Progenitor cell of endocrine pancreas (in vitro differentiated cells): ENCODE results near the gene KLRC3. TPM values are rescaled to one million over a fixed set of nuclear protein-coding genes. Genes with fewer than 3 reads are reported as not detected.
"Not testable (repeated sequence)": the region's sequence is repeated elsewhere in the genome, so short reads cannot be mapped to it uniquely, and the experiment has no call there.

Experiments used
- DNase-seq: peaks from one replicate; pipeline ENCODE4 v3.0.0; 2021; ENCODE audit warnings: low spot score; ENCODE audit not compliant: unreplicated experiment
- H3K27ac Mint-ChIP-seq: 2 replicates; pipeline ENCODE4 v1.8.0; 2021; ENCODE audit warnings: mild to moderate bottlenecking, moderate library complexity, mixed read lengths
- H3K27me3 Mint-ChIP-seq: 2 replicates; pipeline ENCODE4 v1.8.0; 2021; ENCODE audit warnings: mixed read lengths
- H3K36me3 Mint-ChIP-seq: 2 replicates; pipeline ENCODE4 v1.8.0; 2022; ENCODE audit warnings: mixed read lengths; ENCODE audit not compliant: insufficient read depth
- H3K4me1 Mint-ChIP-seq: 2 replicates; pipeline ENCODE4 v1.8.0; 2021; ENCODE audit warnings: low read depth, mixed read lengths
- H3K4me3 Mint-ChIP-seq: 2 replicates; pipeline ENCODE4 v1.8.0; 2021; ENCODE audit warnings: low read depth, mild to moderate bottlenecking, moderate library complexity, mixed read lengths
- H3K9me3 Mint-ChIP-seq: 2 replicates; pipeline ENCODE4 v1.8.0; 2021; ENCODE audit warnings: low read depth, mixed read lengths
- CTCF ChIP-seq: fragments of 200-600 bp; sonication (generic); IDR thresholded peaks from one replicate; pipeline ENCODE4 v1.5.0; 2021; ENCODE audit warnings: antibody characterized with exemption, mild to moderate bottlenecking; ENCODE audit not compliant: unreplicated experiment
- total RNA-seq: library from RNA; stranded (reverse); gene quantifications from 2 replicates; pipeline ENCODE4 v1.2.1, GENCODE V29; 2021

The KLRC3 gene
- total RNA-seq, 1 donor from 2014 or later: not detected

GRCh38 chr12:10404798-10405197 lies 15.6 kb downstream of the KLRC3 start:
- no peaks in the 10 kb centered on the region for H3K36me3 Mint-ChIP-seq
- no peak overlapping the region for H3K27ac Mint-ChIP-seq
- no peaks in the 10 kb centered on the region for H3K4me1 Mint-ChIP-seq
- no peaks in the 10 kb centered on the region for H3K27me3 Mint-ChIP-seq
- H3K4me3 Mint-ChIP-seq: no peak overlapping the region
- TF ChIP-seq CTCF: no peak
- peaks cover 7% of the 10 kb centered on the region for H3K9me3 Mint-ChIP-seq
- no peak for DNase-seq

- no peak overlapping the region for H3K4me3 Mint-ChIP-seq
- TF ChIP-seq CTCF: no peak
- H3K27ac Mint-ChIP-seq: no peak overlapping the region
- peaks cover 2% of the 10 kb centered on the region for H3K36me3 Mint-ChIP-seq
- peaks cover 2% of the 10 kb centered on the region for H3K4me1 Mint-ChIP-seq
- no peaks in the 10 kb centered on the region for H3K27me3 Mint-ChIP-seq
- no peak for DNase-seq
- H3K9me3 Mint-ChIP-seq: peaks cover 7% of the 10 kb centered on the region
These were observed 19.6 kb downstream of the KLRC3 start for GRCh38 chr12:10400829-10401228.

GRCh38 chr12:10398168-10398567 lies 22.2 kb downstream of the KLRC3 start:
- H3K27me3 Mint-ChIP-seq: no peaks in the 10 kb centered on the region
- H3K36me3 Mint-ChIP-seq: peaks cover 2% of the 10 kb centered on the region
- DNase-seq: no peak
- H3K4me1 Mint-ChIP-seq: peaks cover 15% of the 10 kb centered on the region
- H3K9me3 Mint-ChIP-seq: no peaks in the 10 kb centered on the region
- H3K4me3 Mint-ChIP-seq: no peak overlapping the region
- no peak overlapping the region for H3K27ac Mint-ChIP-seq
- no peak for TF ChIP-seq CTCF

- Mint-ChIP-seq H3K27me3 (no peaks in the 10 kb centered on the region), H3K4me3 (no peak overlapping the region), H3K4me1 (peaks cover 15% of the 10 kb centered on the region), H3K9me3 (no peaks in the 10 kb centered on the region), H3K27ac (peak overlapping the region; percentile 19), H3K36me3 (peaks cover 3% of the 10 kb centered on the region)
- DNase-seq: no peak
- no peak for TF ChIP-seq CTCF
These were observed 23.1 kb downstream of the KLRC3 start for GRCh38 chr12:10397296-10397695.

GRCh38 chr12:10396176-10396575 lies 24.2 kb downstream of the KLRC3 start:
- not testable (repeated sequence) for H3K36me3 Mint-ChIP-seq, H3K27me3 Mint-ChIP-seq, H3K9me3 Mint-ChIP-seq, H3K4me3 Mint-ChIP-seq, H3K27ac Mint-ChIP-seq, DNase-seq
- H3K4me1 Mint-ChIP-seq: peaks cover 15% of the 10 kb centered on the region

GRCh38 chr12:10395390-10395998 lies 24.9 kb downstream of the KLRC3 start:
- peaks cover 3% of the 10 kb centered on the region for H3K36me3 Mint-ChIP-seq
- no peak for DNase-seq

GRCh38 chr12:10394531-10395152 lies 25.8 kb downstream of the KLRC3 start:
- not testable (repeated sequence) for H3K9me3 Mint-ChIP-seq, H3K27me3 Mint-ChIP-seq, H3K36me3 Mint-ChIP-seq, H3K4me3 Mint-ChIP-seq, DNase-seq
- H3K4me1 Mint-ChIP-seq: peaks cover 15% of the 10 kb centered on the region
- H3K27ac Mint-ChIP-seq: peak overlapping the region; percentile 36

More at GRCh38 chr12:10395390-10395998, 24.9 kb downstream of the KLRC3 start:
- no peak for TF ChIP-seq CTCF
- peak overlapping the region; percentile 36 for H3K27ac Mint-ChIP-seq
- H3K9me3 Mint-ChIP-seq: no peaks in the 10 kb centered on the region
- peaks cover 15% of the 10 kb centered on the region for H3K4me1 Mint-ChIP-seq
- no peak overlapping the region for H3K4me3 Mint-ChIP-seq
- H3K27me3 Mint-ChIP-seq: no peaks in the 10 kb centered on the region
